ENCODE data around the gene SMARCD2. TPM values are rescaled to one million over a fixed set of nuclear protein-coding genes. Genes with fewer than 3 reads are reported as not detected.
A peak's percentile ranks its signal among the peaks of the same experiment; 100 is the strongest.

SMARCD2 gene
- total and polyA plus RNA-seq, 2 of the 13 experiments (the other 11 are each of a cell fraction or from before 2014, with no cell fraction given) = 122 to 150 TPM

DNA sequence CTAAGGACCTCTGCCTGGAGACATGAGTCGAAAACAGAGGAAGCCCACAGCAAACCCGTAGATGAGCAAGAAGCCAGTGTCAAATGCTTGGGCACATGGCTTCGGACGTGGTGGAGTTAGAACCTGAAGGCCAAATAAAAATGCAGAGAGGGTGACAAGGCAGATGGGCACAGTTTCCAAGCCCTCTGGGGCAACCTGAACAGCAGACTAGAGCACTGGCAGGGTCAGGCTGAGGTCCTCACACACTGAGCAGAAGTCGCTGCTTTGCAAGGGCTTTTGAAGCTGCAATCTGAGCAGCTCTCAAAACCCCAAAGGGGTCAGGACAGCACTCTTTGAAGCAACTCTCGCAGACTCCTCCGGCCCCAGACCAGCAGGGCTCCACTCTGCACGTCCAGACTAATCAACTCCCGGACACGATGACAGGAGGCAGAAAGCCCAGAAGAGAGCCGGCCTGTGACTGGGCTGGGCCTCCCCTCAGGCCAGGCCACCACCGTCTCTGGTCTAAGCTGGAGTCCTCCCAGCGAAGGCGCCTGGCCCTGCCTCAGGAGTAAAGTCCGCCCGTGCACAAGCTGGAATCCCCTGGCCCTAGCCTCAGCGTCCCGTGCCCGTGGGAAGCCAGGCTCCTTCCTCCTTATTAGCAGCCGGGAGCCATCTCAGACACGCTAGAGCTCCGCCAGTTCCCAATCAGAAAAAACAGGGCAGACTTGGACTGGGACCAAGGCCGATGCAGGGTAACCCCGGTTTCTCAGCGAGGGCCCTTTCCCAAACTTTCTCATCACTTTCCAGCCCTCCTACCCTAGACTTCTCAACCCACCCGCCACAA, 924 bp downstream of the SMARCD2 start (continued):
- TF ChIP-seq JUND (CRISPR knock-in tag; IDR thresholded peaks at IDR 0.05) = no peak
- TF ChIP-seq ZNF543 (CRISPR knock-in tag; IDR thresholded peaks at IDR 0.05) = peak; percentile 28; the same call in 1 of the 2 replicates
- peak; percentile 73; the same call in 1 of the 2 replicates for TF ChIP-seq ZNF350 (CRISPR knock-in tag; IDR thresholded peaks at IDR 0.05; ENCODE audit: borderline replicate concordance, low read depth)
- TF ChIP-seq TSC22D2 (CRISPR knock-in tag; IDR thresholded peaks at IDR 0.05; ENCODE audit: borderline replicate concordance) = no peak
- TF ChIP-seq NR2F6 (IDR thresholded peaks at IDR 0.05) = no peak
- peak; percentile 19; the same call in 1 of the 2 replicates for TF ChIP-seq NR2F6 (CRISPR knock-in tag; IDR thresholded peaks at IDR 0.05)
- TF ChIP-seq EP300 (IDR thresholded peaks at IDR 0.05; ENCODE audit: low read depth in 2 of 2, low read length in 2 of 2) = no peak
- TF ChIP-seq EP300 (CRISPR knock-in tag; IDR thresholded peaks at IDR 0.05; ENCODE audit: borderline replicate concordance) = no peak
- TF ChIP-seq CCAR2 (optimal IDR thresholded peaks at IDR 0.05; ENCODE audit: low read depth, low read length) = no peak
- peak; percentile 37 for TF ChIP-seq TGIF2 (CRISPR knock-in tag; IDR thresholded peaks at IDR 0.05)
- TF ChIP-seq, protein P1, sequence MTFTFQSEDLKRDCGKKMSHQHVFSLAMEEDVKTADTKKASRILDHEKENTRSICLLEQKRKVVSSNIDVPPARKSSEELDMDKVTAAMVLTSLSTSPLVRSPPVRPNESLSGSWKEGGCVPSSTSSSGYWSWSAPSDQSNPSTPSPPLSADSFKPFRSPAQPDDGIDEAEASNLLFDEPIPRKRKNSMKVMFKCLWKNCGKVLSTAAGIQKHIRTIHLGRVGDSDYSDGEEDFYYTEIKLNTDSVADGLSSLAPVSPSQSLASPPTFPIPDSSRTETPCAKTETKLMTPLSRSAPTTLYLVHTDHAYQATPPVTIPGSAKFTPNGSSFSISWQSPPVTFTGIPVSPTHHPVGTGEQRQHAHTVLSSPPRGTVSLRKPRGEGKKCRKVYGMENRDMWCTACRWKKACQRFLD (CRISPR knock-in tag; IDR thresholded peaks at IDR 0.05; ENCODE audit: borderline replicate concordance) = peak; percentile 40; the same call in 1 of the 2 replicates
- peak; percentile 35; the same call in 1 of the 2 replicates for TF ChIP-seq MXD4 (CRISPR knock-in tag; IDR thresholded peaks at IDR 0.05)
- TF ChIP-seq, protein P2, sequence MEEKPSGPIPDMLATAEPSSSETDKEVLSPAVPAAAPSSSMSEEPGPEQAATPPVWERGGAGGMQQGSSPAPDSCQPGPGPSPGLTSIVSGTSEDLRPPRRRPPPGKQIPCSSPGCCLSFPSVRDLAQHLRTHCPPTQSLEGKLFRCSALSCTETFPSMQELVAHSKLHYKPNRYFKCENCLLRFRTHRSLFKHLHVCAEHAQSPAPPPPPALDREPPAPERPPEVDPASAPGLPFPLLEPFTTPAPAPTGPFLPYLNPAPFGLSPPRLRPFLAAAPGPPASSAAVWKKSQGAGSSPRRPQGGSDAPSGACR (CRISPR knock-in tag; IDR thresholded peaks at IDR 0.05) = peak; percentile 19; the same call in 1 of the 2 replicates
- TF ChIP-seq, protein P3, sequence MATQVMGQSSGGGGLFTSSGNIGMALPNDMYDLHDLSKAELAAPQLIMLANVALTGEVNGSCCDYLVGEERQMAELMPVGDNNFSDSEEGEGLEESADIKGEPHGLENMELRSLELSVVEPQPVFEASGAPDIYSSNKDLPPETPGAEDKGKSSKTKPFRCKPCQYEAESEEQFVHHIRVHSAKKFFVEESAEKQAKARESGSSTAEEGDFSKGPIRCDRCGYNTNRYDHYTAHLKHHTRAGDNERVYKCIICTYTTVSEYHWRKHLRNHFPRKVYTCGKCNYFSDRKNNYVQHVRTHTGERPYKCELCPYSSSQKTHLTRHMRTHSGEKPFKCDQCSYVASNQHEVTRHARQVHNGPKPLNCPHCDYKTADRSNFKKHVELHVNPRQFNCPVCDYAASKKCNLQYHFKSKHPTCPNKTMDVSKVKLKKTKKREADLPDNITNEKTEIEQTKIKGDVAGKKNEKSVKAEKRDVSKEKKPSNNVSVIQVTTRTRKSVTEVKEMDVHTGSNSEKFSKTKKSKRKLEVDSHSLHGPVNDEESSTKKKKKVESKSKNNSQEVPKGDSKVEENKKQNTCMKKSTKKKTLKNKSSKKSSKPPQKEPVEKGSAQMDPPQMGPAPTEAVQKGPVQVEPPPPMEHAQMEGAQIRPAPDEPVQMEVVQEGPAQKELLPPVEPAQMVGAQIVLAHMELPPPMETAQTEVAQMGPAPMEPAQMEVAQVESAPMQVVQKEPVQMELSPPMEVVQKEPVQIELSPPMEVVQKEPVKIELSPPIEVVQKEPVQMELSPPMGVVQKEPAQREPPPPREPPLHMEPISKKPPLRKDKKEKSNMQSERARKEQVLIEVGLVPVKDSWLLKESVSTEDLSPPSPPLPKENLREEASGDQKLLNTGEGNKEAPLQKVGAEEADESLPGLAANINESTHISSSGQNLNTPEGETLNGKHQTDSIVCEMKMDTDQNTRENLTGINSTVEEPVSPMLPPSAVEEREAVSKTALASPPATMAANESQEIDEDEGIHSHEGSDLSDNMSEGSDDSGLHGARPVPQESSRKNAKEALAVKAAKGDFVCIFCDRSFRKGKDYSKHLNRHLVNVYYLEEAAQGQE (IDR thresholded peaks at IDR 0.05; ENCODE audit: borderline replicate concordance in 1 of 2, low read depth in 1 of 2, low read length in 2 of 2) = 0 out of 4 replicates have a peak, but pooled peaks of 1 of the 2 experiments have one; percentile 1
- TF ChIP-seq ZNF225 (CRISPR knock-in tag; IDR thresholded peaks at IDR 0.05) = 0 out of 2 replicates have a peak, but pooled peaks have one; percentile 55
- 0 out of 2 replicates have a peak, but pooled peaks have one; percentile 70 for TF ChIP-seq ZFP82 (CRISPR knock-in tag; IDR thresholded peaks at IDR 0.05; ENCODE audit: borderline replicate concordance)
- TF ChIP-seq BRCA1 (CRISPR knock-in tag; IDR thresholded peaks at IDR 0.05) = peak; percentile 73; the same call in 1 of the 2 replicates
- TF ChIP-seq LCORL (IDR thresholded peaks at IDR 0.05) = no peak
- TF ChIP-seq LCORL (CRISPR knock-in tag; IDR thresholded peaks at IDR 0.05) = peak; percentile 75
- TF ChIP-seq FOXC1 (CRISPR knock-in tag; IDR thresholded peaks at IDR 0.05; ENCODE audit: borderline replicate concordance) = peak; percentile 82; the same call in 1 of the 2 replicates
- peak; percentile 58; the same call in 1 of the 2 replicates for TF ChIP-seq CBX5 (CRISPR knock-in tag; IDR thresholded peaks at IDR 0.05; ENCODE audit: borderline replicate concordance)
- TF ChIP-seq ETV5 (CRISPR knock-in tag; IDR thresholded peaks at IDR 0.05; ENCODE audit: borderline replicate concordance) = no peak
- TF ChIP-seq MTA1 (CRISPR knock-in tag; IDR thresholded peaks at IDR 0.05; ENCODE audit: borderline replicate concordance) = peak; percentile 40; the same call in 1 of the 2 replicates
- no peak for TF ChIP-seq ZNF709 (CRISPR knock-in tag; IDR thresholded peaks at IDR 0.05)
- TF ChIP-seq GABPA (IDR thresholded peaks at IDR 0.05; ENCODE audit: low read depth, low read length) = no peak
- no peak for TF ChIP-seq GABPA (CRISPR knock-in tag; IDR thresholded peaks at IDR 0.05; ENCODE audit: low read depth)
